HCT116 (cell line): ENCODE measurements around the gene COMTD1. TPM values are rescaled to one million over a fixed set of nuclear protein-coding genes. Genes with fewer than 3 reads are reported as not detected.

ENCODE experiments used
- ATAC-seq: fragments of 200-7000 bp; cut with Tn5 transposase; 2 replicates; pipeline ENCODE4 v1.9.1; 2020; ENCODE audit warnings: mild to moderate bottlenecking, moderate library complexity
- BruUV-seq: library from RNA; stranded (reverse); fragments of 400-500 nt; replicated peaks from 2 replicates; lab custom pipeline; 2021; lab: Mats Ljungman, UMichigan
- CTCF ChIA-PET: fragments of 300-600 bp; sonication (Branson Sonifier 250); formaldehyde crosslinking; loops from one replicate; lab custom pipeline; 2021; ENCODE audit warnings: antibody characterized with exemption; lab: Charles Lee
- POLR2A ChIA-PET: fragments of 300-600, 350-600 bp; sonication (Branson Sonifier 250); formaldehyde crosslinking; loops from one replicate; lab custom pipeline; 2021; ENCODE audit warnings: antibody characterized with exemption; lab: Charles Lee
- RAD21 ChIA-PET, 2 experiments: fragments of 300-600 bp; sonication (Branson Sonifier 250); formaldehyde crosslinking; loops; one replicate each; lab custom pipeline; 2023; ENCODE audit warnings: low total read pairs in 2 of 2; ENCODE audit not compliant: uncharacterized antibody in 2 of 2, unreplicated experiment in 2 of 2, low non-redundant PET in 1 of 2; lab: Charles Lee
- DNase-seq: peaks from one replicate; pipeline ENCODE4 v3.0.0-alpha.2; 2010; ENCODE audit warnings: low read depth, low spot score
- H2AFZ ChIP-seq: fragments of 200-600 bp; shearing (Covaris generic), sonication (generic); 2 replicates; pipeline ENCODE4 v1.6.1; 2017; ENCODE audit warnings: low read depth, mixed run types, mixed read lengths, antibody characterized with exemption, low read length; ENCODE audit not compliant: poor library complexity, severe bottlenecking
- H3K27ac ChIP-seq: 2 replicates; pipeline ENCODE4 v1.5.1; 2012; ENCODE audit warnings: low read depth, low read length
- H3K27me3 ChIP-seq: fragments of 200-600 bp; sonication (generic); 2 replicates; pipeline ENCODE4 v1.6.1; 2016; ENCODE audit warnings: mixed run types, low read length, mixed read lengths; ENCODE audit not compliant: insufficient read depth
- H3K36me3 ChIP-seq, 2 experiments: fragments of 200-500 bp in 1 of 2; fragments of 200-600 bp in 1 of 2; sonication (Bioruptor generic) in 1 of 2; sonication (generic) in 1 of 2; 2 replicates each; pipeline versions ENCODE4 v1.5.1 to v1.6.1; 2014 to 2016; ENCODE audit warnings: low read length in 2 of 2, inconsistent platforms in 1 of 2, mixed read lengths in 1 of 2, mixed run types in 1 of 2; ENCODE audit not compliant: insufficient read depth in 2 of 2, control insufficient read depth in 1 of 2
- H3K4me1 ChIP-seq, 2 experiments: fragments of 200-600 bp in 1 of 2; sonication (generic) in 1 of 2; 2 replicates each; pipeline versions ENCODE4 v1.5.1 to v1.6.1; 2012 to 2017; ENCODE audit warnings: low read length in 2 of 2, inconsistent platforms in 1 of 2, mild to moderate bottlenecking in 1 of 2, mixed read lengths in 1 of 2, mixed run types in 1 of 2, moderate library complexity in 1 of 2; ENCODE audit not compliant: insufficient read depth in 2 of 2, control insufficient read depth in 1 of 2
- H3K4me2 ChIP-seq: fragments of 200-600 bp; sonication (generic); 2 replicates; pipeline ENCODE4 v1.6.1; 2017; ENCODE audit warnings: mixed run types, low read length, mixed read lengths
- H3K4me3 ChIP-seq, 2 experiments: fragments of 200-600 bp in 1 of 2; sonication (generic) in 1 of 2; replicated peaks in 1 of 2; 2 replicates each; pipeline ENCODE4 v1.5.1; 2011 to 2016; ENCODE audit warnings: low read length in 2 of 2, control low read depth in 1 of 2, low read depth in 1 of 2, mild to moderate bottlenecking in 1 of 2, mixed read lengths in 1 of 2, mixed run types in 1 of 2
- H3K79me2 ChIP-seq: fragments of 200-600 bp; sonication (generic); 2 replicates; pipeline ENCODE4 v1.6.1; 2017; ENCODE audit warnings: mild to moderate bottlenecking, mixed run types, low read length, moderate library complexity, mixed read lengths; ENCODE audit not compliant: insufficient read depth
- H3K9ac ChIP-seq: fragments of 200-600 bp; sonication (generic); 2 replicates; pipeline ENCODE4 v1.6.1; 2016; ENCODE audit warnings: low read length, mixed read lengths
- H3K9me2 ChIP-seq: fragments of 200-600 bp; sonication (generic), shearing (Covaris generic); 2 replicates; pipeline ENCODE4 v1.6.1; 2017; ENCODE audit warnings: mixed run types, mild to moderate bottlenecking, moderate library complexity; ENCODE audit not compliant: insufficient read depth
- H3K9me3 ChIP-seq, 2 experiments: fragments of 200-500 bp in 1 of 2; fragments of 200-600 bp in 1 of 2; sonication (Bioruptor generic) in 1 of 2; sonication (generic) in 1 of 2; 2 replicates each; pipeline ENCODE4 v1.6.1; 2014 to 2017; ENCODE audit warnings: low read length in 2 of 2, mixed read lengths in 2 of 2, inconsistent platforms in 1 of 2, low read depth in 1 of 2, mild to moderate bottlenecking in 1 of 2, mixed run types in 1 of 2, moderate library complexity in 1 of 2; ENCODE audit not compliant: control insufficient read depth in 1 of 2, insufficient read depth in 1 of 2
- H4K20me1 ChIP-seq: fragments of 200-600 bp; sonication (generic), shearing (Covaris generic); 2 replicates; pipeline ENCODE4 v1.6.1; 2017; ENCODE audit warnings: mixed run types, mild to moderate bottlenecking, moderate library complexity; ENCODE audit not compliant: insufficient read depth
- CEBPB ChIP-seq: IDR thresholded peaks from 2 replicates; pipeline ENCODE4 v1.6.1; 2012; ENCODE audit warnings: low read depth
- FOSL1 ChIP-seq: IDR thresholded peaks from 2 replicates; pipeline ENCODE4 v1.6.1; 2012; ENCODE audit warnings: low read depth
- POLR2A ChIP-seq: IDR thresholded peaks from 2 replicates; pipeline ENCODE4 v1.7.0; 2011; ENCODE audit warnings: borderline replicate concordance; ENCODE audit not compliant: insufficient read depth, insufficient read length; ENCODE audit errors: extremely low read depth
- RAD21 ChIP-seq: IDR thresholded peaks from 2 replicates; pipeline ENCODE4 v1.6.1; 2012; ENCODE audit warnings: low read depth, mild to moderate bottlenecking
- REST ChIP-seq: IDR thresholded peaks from 2 replicates; pipeline ENCODE4 v1.6.1; 2012; ENCODE audit warnings: low read depth
- intact Hi-C: fragments of 100-400 bp; cut with micrococcal nuclease; formaldehyde crosslinking; loops from 2 replicates; pipeline ENCODE4 v1.10.0; 2022
- total RNA-seq: library from RNA; stranded (reverse); gene quantifications from one replicate; pipeline ENCODE4 v1.2.1, GENCODE V29; 2021; ENCODE audit not compliant: unreplicated experiment
- TF ChIP-seq, protein P1 (sequence below): IDR thresholded peaks from 2 replicates; pipeline ENCODE4 v1.6.1; 2011; ENCODE audit warnings: mild to moderate bottlenecking, low read length, moderate library complexity; ENCODE audit not compliant: insufficient replicate concordance; ENCODE audit errors: extremely low read depth
- TF ChIP-seq, protein P2 (sequence below), 3 experiments: fragments of 200-600 bp in 1 of 3; sonication (generic) in 1 of 3; IDR thresholded peaks in 2 of 3; conservative IDR thresholded peaks in 1 of 3; 2 replicates each; pipeline ENCODE4 v1.5.1; 2012 to 2017; ENCODE audit warnings: low read depth in 2 of 3, low read length in 2 of 3, antibody characterized with exemption in 1 of 3, borderline replicate concordance in 1 of 3, control low read depth in 1 of 3, mild to moderate bottlenecking in 1 of 3, mixed read lengths in 1 of 3, mixed run types in 1 of 3, moderate library complexity in 1 of 3; ENCODE audit not compliant: insufficient read depth in 1 of 3

Gene COMTD1
- total RNA-seq, 1 experiment from 2014 or later, result 35.1 TPM

- no peaks in the 10 kb centered on the region for H3K27me3 ChIP-seq
These were observed 12.2 kb downstream of the COMTD1 start for GRCh38 chr10:75223507-75223906.

More at GRCh38 chr10:75223507-75223906, 12.2 kb downstream of the COMTD1 start:
- Histone ChIP-seq H3K4me3 (no peak overlapping the region), H3K36me3 (peaks cover 51 to 65% of the 10 kb centered on the region in 2 experiments), H3K27ac (no peak overlapping the region), H2AFZ (no peak overlapping the region), H3K79me2 (peaks cover 96% of the 10 kb centered on the region), H3K4me2 (no peak overlapping the region), H3K4me1 (peaks cover 0 to 17% of the 10 kb centered on the region in 2 experiments; a peak in 3 of 4 replicates), H3K9me2 (no peaks in the 10 kb centered on the region), H3K9ac (no peak overlapping the region), H4K20me1 (peaks cover 26% of the 10 kb centered on the region; the same call in 1 of the 2 replicates), H3K9me3 (no peaks in the 10 kb centered on the region)
- TF ChIP-seq POLR2A (no peak), REST (no peak), CEBPB (no peak), FOSL1 (no peak), RAD21 (no peak)
- TF ChIP-seq, protein P1, sequence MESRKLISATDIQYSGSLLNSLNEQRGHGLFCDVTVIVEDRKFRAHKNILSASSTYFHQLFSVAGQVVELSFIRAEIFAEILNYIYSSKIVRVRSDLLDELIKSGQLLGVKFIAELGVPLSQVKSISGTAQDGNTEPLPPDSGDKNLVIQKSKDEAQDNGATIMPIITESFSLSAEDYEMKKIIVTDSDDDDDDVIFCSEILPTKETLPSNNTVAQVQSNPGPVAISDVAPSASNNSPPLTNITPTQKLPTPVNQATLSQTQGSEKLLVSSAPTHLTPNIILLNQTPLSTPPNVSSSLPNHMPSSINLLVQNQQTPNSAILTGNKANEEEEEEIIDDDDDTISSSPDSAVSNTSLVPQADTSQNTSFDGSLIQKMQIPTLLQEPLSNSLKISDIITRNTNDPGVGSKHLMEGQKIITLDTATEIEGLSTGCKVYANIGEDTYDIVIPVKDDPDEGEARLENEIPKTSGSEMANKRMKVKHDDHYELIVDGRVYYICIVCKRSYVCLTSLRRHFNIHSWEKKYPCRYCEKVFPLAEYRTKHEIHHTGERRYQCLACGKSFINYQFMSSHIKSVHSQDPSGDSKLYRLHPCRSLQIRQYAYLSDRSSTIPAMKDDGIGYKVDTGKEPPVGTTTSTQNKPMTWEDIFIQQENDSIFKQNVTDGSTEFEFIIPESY, result no peak
- TF ChIP-seq, protein P2, sequence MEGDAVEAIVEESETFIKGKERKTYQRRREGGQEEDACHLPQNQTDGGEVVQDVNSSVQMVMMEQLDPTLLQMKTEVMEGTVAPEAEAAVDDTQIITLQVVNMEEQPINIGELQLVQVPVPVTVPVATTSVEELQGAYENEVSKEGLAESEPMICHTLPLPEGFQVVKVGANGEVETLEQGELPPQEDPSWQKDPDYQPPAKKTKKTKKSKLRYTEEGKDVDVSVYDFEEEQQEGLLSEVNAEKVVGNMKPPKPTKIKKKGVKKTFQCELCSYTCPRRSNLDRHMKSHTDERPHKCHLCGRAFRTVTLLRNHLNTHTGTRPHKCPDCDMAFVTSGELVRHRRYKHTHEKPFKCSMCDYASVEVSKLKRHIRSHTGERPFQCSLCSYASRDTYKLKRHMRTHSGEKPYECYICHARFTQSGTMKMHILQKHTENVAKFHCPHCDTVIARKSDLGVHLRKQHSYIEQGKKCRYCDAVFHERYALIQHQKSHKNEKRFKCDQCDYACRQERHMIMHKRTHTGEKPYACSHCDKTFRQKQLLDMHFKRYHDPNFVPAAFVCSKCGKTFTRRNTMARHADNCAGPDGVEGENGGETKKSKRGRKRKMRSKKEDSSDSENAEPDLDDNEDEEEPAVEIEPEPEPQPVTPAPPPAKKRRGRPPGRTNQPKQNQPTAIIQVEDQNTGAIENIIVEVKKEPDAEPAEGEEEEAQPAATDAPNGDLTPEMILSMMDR (IDR thresholded peaks at IDR 0.05 in 2 of 3, conservative IDR thresholded peaks at IDR 0.05 in 1 of 3; ENCODE audit: borderline replicate concordance in 1 of 3, insufficient read depth in 1 of 3, low read depth in 2 of 3, low read length in 2 of 3), result no peak
- ATAC-seq, result peak; percentile 17; the same call in 1 of the 2 replicates
- ChIA-PET CTCF (no interaction called here), RAD21 (no interaction called here), POLR2A (interaction anchor here (1.6 kb wide), 1 partner anchor 13 kb away, joined by 5 read pairs; the partner anchor contains the start of gene VDAC2)
- DNase-seq, result no peak
- intact Hi-C loops, result no loop called here
- BruUV-seq, result no TSS peak
